ENCODE results near the gene TMA7. TPM values are rescaled to one million over a fixed set of nuclear protein-coding genes. Genes with fewer than 3 reads are reported as not detected.
"Not testable (repeated sequence)": the region's sequence is repeated elsewhere in the genome, so short reads cannot be mapped to it uniquely, and the experiment has no call there.

TMA7 gene
- total and polyA plus RNA-seq, 5 donors, result 187 to 526 (median 219) TPM

- H3K4me3 ChIP-seq (ENCODE audit: low read length), result no peak overlapping the region
- H3K9me3 ChIP-seq (ENCODE audit: control insufficient read depth, low read length), result no peaks in the 10 kb centered on the region
- H3K27me3 ChIP-seq (ENCODE audit: control insufficient read depth, insufficient read depth), result no peaks in the 10 kb centered on the region
- DNase-seq (peak in 1 of 3 donors; percentile 58), ATAC-seq (no peak)
- intact Hi-C loops (cut with DNase I), result loop anchor here in 3 of 4 donors (5.0 kb wide), 2 partner anchors 33 to 78 kb away; partner anchors contain the start of gene SHISA5 (in 2 of the 3)
- no peak overlapping the region for H3K27ac ChIP-seq (ENCODE audit: low read length)
- H3K4me1 ChIP-seq (ENCODE audit: control insufficient read depth, insufficient read depth, low read length), result peaks cover 9% of the 10 kb centered on the region
- 77% methylated on average over 29 of the region's 29 CpGs for WGBS
Measured at GRCh38 chr3:48469046-48469915, 29.2 kb downstream of the TMA7 start.

GRCh38 chr3:48470286-48470685 lies 30.2 kb downstream of the TMA7 start:
- Histone ChIP-seq H3K27me3 (ENCODE audit: control insufficient read depth, insufficient read depth) (no peaks in the 10 kb centered on the region), H3K4me1 (ENCODE audit: control insufficient read depth, insufficient read depth, low read length) (peaks cover 9% of the 10 kb centered on the region), H3K27ac (ENCODE audit: low read length) (no peak overlapping the region), H3K4me3 (ENCODE audit: low read length) (no peak overlapping the region), H3K9me3 (ENCODE audit: control insufficient read depth, low read length) (no peaks in the 10 kb centered on the region)
- DNase-seq (no peak), ATAC-seq (no peak)
- intact Hi-C loops (cut with DNase I), result no loop called here
- WGBS, result 43% methylated on average over 1 of the region's 1 CpG

GRCh38 chr3:48472673-48472922 lies 32.5 kb downstream of the TMA7 start:
- Histone ChIP-seq H3K4me3 (ENCODE audit: low read length) (peak overlapping the region; percentile 89), H3K9me3 (ENCODE audit: control insufficient read depth, low read length) (no peaks in the 10 kb centered on the region), H3K4me1 (ENCODE audit: control insufficient read depth, insufficient read depth, low read length) (peaks cover 11% of the 10 kb centered on the region), H3K27ac (ENCODE audit: low read length) (peak overlapping the region; percentile 99), H3K27me3 (ENCODE audit: control insufficient read depth, insufficient read depth) (no peaks in the 10 kb centered on the region)
- ATAC-seq (peak; percentile 45 to 73), DNase-seq (peak in 2 of 3 donors; percentile 49 to 74)
- intact Hi-C loops (cut with DNase I), result no loop called here
- WGBS, result 3% methylated on average over 5 of the region's 5 CpGs

GRCh38 chr3:48472923-48473616 lies 33.0 kb downstream of the TMA7 start:
- peak; percentile 93 for ATAC-seq
- intact Hi-C loops (cut with DNase I), result no loop called here

GRCh38 chr3:48473617-48473952 lies 33.5 kb downstream of the TMA7 start:
- peak overlapping the region; percentile 99 for H3K27ac ChIP-seq (ENCODE audit: low read length)
- H3K4me3 ChIP-seq (ENCODE audit: low read length), result no peak overlapping the region
- DNase-seq (no peak), ATAC-seq (no peak)
- WGBS, result 60% methylated on average over 5 of the region's 5 CpGs
- H3K9me3 ChIP-seq (ENCODE audit: control insufficient read depth, low read length), result no peaks in the 10 kb centered on the region
- intact Hi-C loops (cut with DNase I), result no loop called here
- no peaks in the 10 kb centered on the region for H3K27me3 ChIP-seq (ENCODE audit: control insufficient read depth, insufficient read depth)
- H3K4me1 ChIP-seq (ENCODE audit: control insufficient read depth, insufficient read depth, low read length), result peaks cover 6% of the 10 kb centered on the region

More at GRCh38 chr3:48472923-48473616, 33.0 kb downstream of the TMA7 start:
- peak overlapping the region; percentile 99 for H3K27ac ChIP-seq (ENCODE audit: low read length)
- WGBS, result 1% methylated on average over 17 of the region's 17 CpGs
- no peaks in the 10 kb centered on the region for H3K9me3 ChIP-seq (ENCODE audit: control insufficient read depth, low read length)
- peaks cover 11% of the 10 kb centered on the region for H3K4me1 ChIP-seq (ENCODE audit: control insufficient read depth, insufficient read depth, low read length)
- H3K27me3 ChIP-seq (ENCODE audit: control insufficient read depth, insufficient read depth), result no peaks in the 10 kb centered on the region
- DNase-seq, result peak; percentile 94 to 97 (median 97)
- peak overlapping the region; percentile 89 for H3K4me3 ChIP-seq (ENCODE audit: low read length)

GRCh38 chr3:48474031-48474430 lies 34.0 kb downstream of the TMA7 start:
- H3K9me3 ChIP-seq (ENCODE audit: control insufficient read depth, low read length); ATAC-seq; H3K27me3 ChIP-seq (ENCODE audit: control insufficient read depth, insufficient read depth); DNase-seq; intact Hi-C loops (cut with DNase I); H3K27ac ChIP-seq (ENCODE audit: low read length); H3K4me1 ChIP-seq (ENCODE audit: control insufficient read depth, insufficient read depth, low read length); H3K4me3 ChIP-seq (ENCODE audit: low read length): not testable (repeated sequence)
- WGBS, result 92% methylated on average over 4 of the region's 4 CpGs

- Histone ChIP-seq H3K4me1 (ENCODE audit: control insufficient read depth, insufficient read depth, low read length) (peaks cover 6% of the 10 kb centered on the region), H3K27ac (ENCODE audit: low read length) (no peak overlapping the region), H3K27me3 (ENCODE audit: control insufficient read depth, insufficient read depth) (no peaks in the 10 kb centered on the region), H3K4me3 (ENCODE audit: low read length) (no peak overlapping the region), H3K9me3 (ENCODE audit: control insufficient read depth, low read length) (no peaks in the 10 kb centered on the region)
- intact Hi-C loops (cut with DNase I), result no loop called here
- DNase-seq, result no peak
- no peak for ATAC-seq
- 72% methylated on average over 4 of the region's 4 CpGs for WGBS
Measured at GRCh38 chr3:48474619-48475018, 34.6 kb downstream of the TMA7 start.

- WGBS, result 81% methylated on average over 11 of the region's 11 CpGs
- intact Hi-C loops (cut with DNase I), result no loop called here
- ATAC-seq, result no peak
- Histone ChIP-seq H3K4me3 (ENCODE audit: low read length) (no peak overlapping the region), H3K27me3 (ENCODE audit: control insufficient read depth, insufficient read depth) (no peaks in the 10 kb centered on the region), H3K27ac (ENCODE audit: low read length) (no peak overlapping the region), H3K4me1 (ENCODE audit: control insufficient read depth, insufficient read depth, low read length) (peaks cover 6% of the 10 kb centered on the region), H3K9me3 (ENCODE audit: control insufficient read depth, low read length) (no peaks in the 10 kb centered on the region)
- no peak for DNase-seq
Measured at GRCh38 chr3:48475188-48475587, 35.1 kb downstream of the TMA7 start.

GRCh38 chr3:48476426-48477053 lies 36.5 kb downstream of the TMA7 start:
- H3K27ac ChIP-seq (ENCODE audit: low read length), result no peak overlapping the region
- DNase-seq, result no peak
- H3K4me3 ChIP-seq (ENCODE audit: low read length), result no peak overlapping the region
- intact Hi-C loops (cut with DNase I), result no loop called here
- H3K27me3 ChIP-seq (ENCODE audit: control insufficient read depth, insufficient read depth), result no peaks in the 10 kb centered on the region
- no peak for ATAC-seq
- peaks cover 6% of the 10 kb centered on the region for H3K4me1 ChIP-seq (ENCODE audit: control insufficient read depth, insufficient read depth, low read length)
- no peaks in the 10 kb centered on the region for H3K9me3 ChIP-seq (ENCODE audit: control insufficient read depth, low read length)
- 92% methylated on average over 9 of the region's 9 CpGs for WGBS

- Histone ChIP-seq H3K27me3 (ENCODE audit: control insufficient read depth, insufficient read depth) (no peaks in the 10 kb centered on the region), H3K9me3 (ENCODE audit: control insufficient read depth, low read length) (no peaks in the 10 kb centered on the region), H3K4me1 (ENCODE audit: control insufficient read depth, insufficient read depth, low read length) (peaks cover 6% of the 10 kb centered on the region), H3K4me3 (ENCODE audit: low read length) (no peak overlapping the region), H3K27ac (ENCODE audit: low read length) (no peak overlapping the region)
- intact Hi-C loops (cut with DNase I), result no loop called here
- no peak for ATAC-seq
- WGBS, result 76% methylated on average over 9 of the region's 9 CpGs
- no peak for DNase-seq
Measured at GRCh38 chr3:48477959-48478520, 38.0 kb downstream of the TMA7 start.
